Common myeloid progenitor, CD34-positive (primary cell): ENCODE measurements around the gene KRTAP9-7.

ENCODE experiments used
- CTCF ChIA-PET: fragments of 350-600 bp; sonication (Branson Sonifier 250); formaldehyde crosslinking; loops from one replicate; lab custom pipeline; 2021; ENCODE audit warnings: antibody characterized with exemption; lab: Charles Lee
- POLR2A ChIA-PET: fragments of 350-600 bp; sonication (Branson Sonifier 250); formaldehyde crosslinking; loops from one replicate; lab custom pipeline; 2021; ENCODE audit warnings: antibody characterized with exemption; lab: Charles Lee
- DNase-seq, 3 donors: peaks; one replicate each; pipeline versions ENCODE4 v3.0.0 to v3.0.0-alpha.2; 2013
- H3K27ac ChIP-seq, 2 experiments: 1 replicate in 1 of 2; 2 replicates in 1 of 2; pipeline ENCODE4 v1.7.0; 2013; ENCODE audit warnings: inconsistent platforms in 2 of 2, low read length in 2 of 2, mild to moderate bottlenecking in 2 of 2, low read depth in 1 of 2, moderate library complexity in 1 of 2; ENCODE audit not compliant: severe bottlenecking in 2 of 2, insufficient read depth in 1 of 2, poor library complexity in 1 of 2
- H3K27me3 ChIP-seq, 5 experiments: replicated peaks in 2 of 5; 1 replicate in 3 of 5; 2 replicates in 2 of 5; pipeline versions ENCODE4 v1.6.1 to v1.7.0; 2013; ENCODE audit warnings: low read length in 4 of 5, mild to moderate bottlenecking in 2 of 5, moderate library complexity in 2 of 5, inconsistent platforms in 1 of 5; ENCODE audit not compliant: insufficient read depth in 5 of 5, control insufficient read depth in 4 of 5
- H3K36me3 ChIP-seq, 4 experiments: 1 replicate in 2 of 4; 2 replicates in 2 of 4; pipeline versions ENCODE4 v1.6.1 to v1.7.0; 2013; ENCODE audit warnings: low read length in 3 of 4, control low read depth in 1 of 4, mild to moderate bottlenecking in 1 of 4; ENCODE audit not compliant: control insufficient read depth in 4 of 4, insufficient read depth in 4 of 4
- H3K4me1 ChIP-seq, 4 experiments: 1 replicate in 3 of 4; 2 replicates in 1 of 4; pipeline versions ENCODE4 v1.6.1 to v1.7.1; 2013; ENCODE audit warnings: low read length in 3 of 4, mild to moderate bottlenecking in 3 of 4, control low read depth in 1 of 4, inconsistent platforms in 1 of 4, moderate library complexity in 1 of 4; ENCODE audit not compliant: control insufficient read depth in 4 of 4, insufficient read depth in 4 of 4; ENCODE audit errors: control extremely low read depth in 1 of 4
- H3K4me3 ChIP-seq, 7 experiments: 1 replicate in 4 of 7; 2 replicates in 3 of 7; pipeline versions ENCODE4 v1.5.1 to v1.7.0; 2013; ENCODE audit warnings: mild to moderate bottlenecking in 7 of 7, low read length in 6 of 7, moderate library complexity in 6 of 7, inconsistent platforms in 2 of 7, low read depth in 2 of 7, control low read depth in 1 of 7; ENCODE audit not compliant: insufficient read depth in 4 of 7, control insufficient read depth in 1 of 7; ENCODE audit errors: extremely low read depth in 1 of 7
- H3K9me3 ChIP-seq, 5 experiments: 1 replicate in 4 of 5; 2 replicates in 1 of 5; pipeline versions ENCODE4 v1.6.1 to v1.7.1; 2013; ENCODE audit warnings: low read length in 4 of 5, mild to moderate bottlenecking in 2 of 5, inconsistent platforms in 1 of 5, low read depth in 1 of 5, moderate library complexity in 1 of 5; ENCODE audit not compliant: control insufficient read depth in 4 of 5, insufficient read depth in 2 of 5; ENCODE audit errors: control extremely low read depth in 1 of 5
- WGBS: methylation state at CpG from one replicate; pipeline ENCODE4 v1.1.5; 2013; ENCODE audit not compliant: insufficient coverage; 5-methylcytosine and 5-hydroxymethylcytosine counted together

The KRTAP9-7 gene

DNA sequence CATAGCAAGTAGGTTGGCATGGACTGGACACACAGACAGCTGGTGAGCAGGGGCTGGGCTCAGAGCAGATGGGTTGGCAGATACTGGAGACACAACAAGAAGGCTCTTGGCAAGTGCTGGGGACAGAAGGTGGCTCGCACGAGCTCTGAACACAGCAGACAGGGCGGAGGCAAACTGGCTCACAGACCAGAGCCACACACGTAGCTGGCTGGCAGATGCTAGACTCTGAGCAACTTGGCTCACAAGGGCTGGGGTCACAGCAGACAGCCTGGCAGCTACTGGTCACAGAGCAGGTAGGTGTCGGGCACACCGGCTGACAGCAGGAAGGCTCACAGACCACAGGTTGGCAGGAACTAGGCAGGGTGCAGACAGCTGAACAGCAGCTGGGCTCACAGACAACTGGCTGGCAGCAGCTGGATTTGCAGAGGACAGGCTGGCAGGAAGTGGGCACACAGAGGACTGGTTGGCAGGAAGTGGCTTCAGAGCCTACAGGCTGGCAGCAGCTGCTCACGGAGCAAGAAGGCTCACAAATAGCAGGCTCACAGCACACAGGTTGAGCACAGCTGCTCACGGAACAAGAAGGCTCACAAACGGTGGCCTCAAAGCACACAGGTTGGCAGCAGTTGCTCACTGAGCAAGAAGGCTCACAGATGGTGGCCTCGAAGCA is 32.9 kb downstream of the KRTAP9-7 start:
- DNase-seq, result peak; percentile 88 to 100 (median 98)
- WGBS, result 2% methylated on average over 10 of the region's 10 CpGs
- Histone ChIP-seq H3K4me1 (peaks cover 9 to 34% (median 23%) of the 10 kb centered on the region in 4 experiments), H3K4me3 (peak overlapping the region in 3 of 7 experiments; percentile 19 to 56 (median 40)), H3K36me3 (no peaks in the 10 kb centered on the region), H3K9me3 (no peaks in the 10 kb centered on the region), H3K27me3 (no peaks in the 10 kb centered on the region), H3K27ac (peak overlapping the region; percentile 33 to 74)
- ChIA-PET CTCF (interaction anchor here (1.1 to 1.7 kb wide), 4 partner anchors 14 to 400 kb away, joined by 3 to 14 read pairs (median 4); no protein-coding TSS in a partner anchor), POLR2A (no interaction called here)

DNA sequence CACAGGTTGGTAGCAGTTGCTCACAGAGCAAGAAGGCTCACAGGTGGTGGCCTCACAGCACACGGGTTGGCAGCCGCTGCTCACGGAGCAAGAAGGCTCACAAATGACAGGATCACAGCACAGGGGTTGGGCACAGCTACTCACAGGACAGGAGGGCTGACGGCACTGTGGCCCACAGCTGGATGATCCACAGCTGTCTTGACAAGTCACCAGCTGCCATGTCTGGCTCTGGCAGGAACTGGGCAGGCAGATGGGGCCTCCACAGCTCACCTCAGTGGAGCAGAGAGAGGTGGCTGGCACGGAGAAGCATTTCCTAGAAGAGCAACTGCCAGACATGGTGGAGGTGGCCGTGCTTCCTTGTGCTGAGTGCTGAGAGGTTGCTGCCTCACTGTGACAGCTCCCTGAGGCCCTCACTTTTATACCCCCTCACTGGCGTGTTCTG is 33.4 kb downstream of the KRTAP9-7 start, which contains the start of gene KRTAP16-1:
Gene KRTAP16-1 (minus strand): TSS at position 392 of the 442 bp plus-strand sequence. CDS start 56 bp downstream, at position 336.
- Histone ChIP-seq H3K27me3 (no peaks in the 10 kb centered on the region), H3K9me3 (no peaks in the 10 kb centered on the region), H3K4me3 (peak within 1 kb of the TSS in 3 of 7 experiments; percentile 19 to 56 (median 40)), H3K36me3 (no peaks in the 10 kb centered on the region), H3K4me1 (peaks cover 9 to 32% (median 23%) of the 10 kb centered on the region in 4 experiments), H3K27ac (peak within 1 kb of the TSS; percentile 33 to 74)
- DNase-seq, result peak in 2 of 3 donors; percentile 95 to 98
- 0% methylated on average over 6 of the region's 7 CpGs for WGBS
- CTCF ChIA-PET, result interaction anchor here (1.1 to 1.7 kb wide), 4 partner anchors 13 to 401 kb away, joined by 3 to 14 read pairs (median 4); no protein-coding TSS in a partner anchor
- POLR2A ChIA-PET, result no interaction called here

- H3K9me3 ChIP-seq, result no peaks in the 10 kb centered on the region
- H3K36me3 ChIP-seq, result no peaks in the 10 kb centered on the region
- H3K4me1 ChIP-seq, result peaks cover 9 to 32% (median 23%) of the 10 kb centered on the region in 4 experiments
- WGBS, result 100% methylated on average over 1 of the region's 1 CpG
- POLR2A ChIA-PET, result interaction anchor here (0.7 kb wide), 1 partner anchor 139 kb away, joined by 3 read pairs; no protein-coding TSS in a partner anchor
- no peak overlapping the region for H3K27ac ChIP-seq
- DNase-seq, result no peak
- H3K27me3 ChIP-seq, result no peaks in the 10 kb centered on the region
- H3K4me3 ChIP-seq, result no peak overlapping the region
- CTCF ChIA-PET, result no interaction called here
Observed at GRCh38 chr17:41311111-41311510, 35.6 kb downstream of the KRTAP9-7 start.

DNA sequence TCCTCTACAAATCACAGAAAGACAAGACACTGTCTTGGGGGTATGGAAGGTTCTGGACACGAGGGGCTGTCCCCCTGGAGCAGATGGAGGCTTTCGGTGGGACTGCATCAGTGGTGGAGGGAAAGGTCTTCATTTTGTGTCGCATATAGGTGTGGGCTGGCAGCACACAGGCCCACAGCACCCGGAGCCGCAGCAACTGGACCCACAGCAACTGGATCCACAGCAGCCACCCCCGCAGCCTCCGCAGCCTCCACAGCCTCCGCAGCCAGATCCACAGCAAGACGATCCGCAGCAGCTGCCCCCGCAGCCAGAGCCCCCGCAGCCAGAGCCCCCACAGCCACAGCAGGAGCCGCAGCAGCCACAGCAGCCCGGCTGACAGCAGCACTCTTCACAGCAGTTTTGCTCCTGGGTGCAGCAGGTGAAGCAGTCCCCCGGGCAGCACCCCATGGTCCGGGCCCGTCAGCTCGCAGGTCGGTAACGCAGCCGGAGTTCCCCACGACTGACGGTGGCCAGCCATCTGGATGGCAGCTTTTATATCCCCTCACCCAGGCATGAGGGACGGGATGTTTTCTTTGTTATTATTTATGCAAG is 39.8 kb downstream of the KRTAP9-7 start, which contains the start of gene KRTAP17-1:
Gene KRTAP17-1 (minus strand): TSS at position 507 of the 591 bp plus-strand sequence. CDS start 60 bp downstream, at position 447.
- no peaks in the 10 kb centered on the region for H3K27me3 ChIP-seq
- H3K36me3 ChIP-seq, result no peaks in the 10 kb centered on the region
- no peak within 1 kb of the TSS for H3K4me3 ChIP-seq
- H3K9me3 ChIP-seq, result peaks cover 0 to 8% (median 0%) of the 10 kb centered on the region in 5 experiments
- no peaks in the 10 kb centered on the region for H3K4me1 ChIP-seq
- no peak within 1 kb of the TSS for H3K27ac ChIP-seq
- WGBS, result 95% methylated on average over 22 of the region's 24 CpGs
- ChIA-PET CTCF (no interaction called here), POLR2A (no interaction called here)
- no peak for DNase-seq

DNA sequence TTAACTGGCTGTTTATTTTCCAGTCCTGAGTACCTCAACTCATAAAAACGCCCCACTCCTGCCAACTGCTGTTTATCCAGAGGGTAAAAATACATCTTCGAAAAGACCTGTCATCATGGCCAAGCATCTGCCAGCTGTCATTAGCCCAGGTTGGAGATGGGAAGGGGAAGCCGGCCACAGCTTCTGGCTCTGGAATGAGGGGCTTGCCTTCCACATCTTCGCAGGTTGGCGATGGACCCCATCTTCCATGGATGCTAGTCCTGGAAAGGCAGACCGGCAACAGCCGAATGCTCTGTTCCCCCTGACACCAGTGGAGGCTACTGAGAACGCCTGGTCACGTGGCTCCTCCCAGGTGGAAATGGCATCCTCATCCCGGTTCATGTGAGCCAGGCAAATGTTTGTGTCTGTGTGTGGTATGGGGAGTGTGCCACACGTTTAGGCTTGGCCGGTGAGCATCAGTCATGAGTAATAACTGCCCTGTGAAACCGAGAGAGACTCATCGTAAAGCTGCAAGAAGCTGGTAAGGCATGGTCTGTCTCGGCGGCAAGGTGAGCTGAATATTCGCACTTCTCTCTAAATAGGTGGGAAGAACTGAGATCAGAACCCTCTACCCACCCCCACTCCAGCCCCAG is 40.4 kb downstream of the KRTAP9-7 start:
- H3K9me3 ChIP-seq, result peaks cover 0 to 9% (median 0%) of the 10 kb centered on the region in 5 experiments
- no peak overlapping the region for H3K27ac ChIP-seq
- 90% methylated on average over 9 of the region's 17 CpGs for WGBS
- no peaks in the 10 kb centered on the region for H3K27me3 ChIP-seq
- no peaks in the 10 kb centered on the region for H3K4me1 ChIP-seq
- H3K4me3 ChIP-seq, result no peak overlapping the region
- no peak for DNase-seq
- ChIA-PET CTCF (interaction anchor here (0.6 kb wide), 1 partner anchor 346 kb away, joined by 3 read pairs; no protein-coding TSS in a partner anchor), POLR2A (no interaction called here)
- no peaks in the 10 kb centered on the region for H3K36me3 ChIP-seq

GRCh38 chr17:41318231-41318630 is 42.7 kb downstream of the KRTAP9-7 start:
- ChIA-PET POLR2A (no interaction called here), CTCF (interaction anchor here (0.5 kb wide), 1 partner anchor 146 kb away, joined by 3 read pairs; no protein-coding TSS in a partner anchor)
- Histone ChIP-seq H3K27me3 (no peaks in the 10 kb centered on the region), H3K4me1 (no peaks in the 10 kb centered on the region), H3K9me3 (peaks cover 0 to 9% (median 0%) of the 10 kb centered on the region in 5 experiments), H3K4me3 (no peak overlapping the region), H3K27ac (no peak overlapping the region), H3K36me3 (no peaks in the 10 kb centered on the region)
- no peak for DNase-seq
- WGBS, result 86% methylated on average over 1 of the region's 2 CpGs
